Duodenal mucosa (tissue), 2 donors: ENCODE data around the gene MAEA.
A peak's percentile ranks its signal among the peaks of the same experiment; 100 is the strongest.

Source experiments
- H3K27ac ChIP-seq: one replicate; pipeline ENCODE4 v1.7.0; 2013; ENCODE audit warnings: low read depth, low read length
- H3K27me3 ChIP-seq, 2 donors: one replicate each; pipeline ENCODE4 v1.7.0; 2013; ENCODE audit warnings: low read length in 2 of 2, control low read depth in 1 of 2; ENCODE audit not compliant: insufficient read depth in 2 of 2, control insufficient read depth in 1 of 2
- H3K36me3 ChIP-seq, 2 donors: one replicate each; pipeline ENCODE4 v1.7.0; 2013; ENCODE audit warnings: low read length in 2 of 2, control low read depth in 1 of 2; ENCODE audit not compliant: insufficient read depth in 2 of 2, control insufficient read depth in 1 of 2
- H3K4me1 ChIP-seq, 2 donors: one replicate each; pipeline ENCODE4 v1.7.0; 2013; ENCODE audit warnings: low read length in 2 of 2, control low read depth in 1 of 2; ENCODE audit not compliant: insufficient read depth in 2 of 2, control insufficient read depth in 1 of 2
- H3K4me3 ChIP-seq, 2 donors: one replicate each; pipeline ENCODE4 v1.7.0; 2013; ENCODE audit warnings: low read length in 2 of 2, low read depth in 1 of 2
- H3K9ac ChIP-seq, 2 donors: one replicate each; pipeline ENCODE4 v1.7.0; 2013; ENCODE audit warnings: low read length in 2 of 2, low read depth in 1 of 2
- H3K9me3 ChIP-seq, 2 donors: one replicate each; pipeline ENCODE4 v1.7.0; 2013; ENCODE audit warnings: low read length in 2 of 2, control low read depth in 1 of 2; ENCODE audit not compliant: control insufficient read depth in 1 of 2

Gene MAEA

DNA sequence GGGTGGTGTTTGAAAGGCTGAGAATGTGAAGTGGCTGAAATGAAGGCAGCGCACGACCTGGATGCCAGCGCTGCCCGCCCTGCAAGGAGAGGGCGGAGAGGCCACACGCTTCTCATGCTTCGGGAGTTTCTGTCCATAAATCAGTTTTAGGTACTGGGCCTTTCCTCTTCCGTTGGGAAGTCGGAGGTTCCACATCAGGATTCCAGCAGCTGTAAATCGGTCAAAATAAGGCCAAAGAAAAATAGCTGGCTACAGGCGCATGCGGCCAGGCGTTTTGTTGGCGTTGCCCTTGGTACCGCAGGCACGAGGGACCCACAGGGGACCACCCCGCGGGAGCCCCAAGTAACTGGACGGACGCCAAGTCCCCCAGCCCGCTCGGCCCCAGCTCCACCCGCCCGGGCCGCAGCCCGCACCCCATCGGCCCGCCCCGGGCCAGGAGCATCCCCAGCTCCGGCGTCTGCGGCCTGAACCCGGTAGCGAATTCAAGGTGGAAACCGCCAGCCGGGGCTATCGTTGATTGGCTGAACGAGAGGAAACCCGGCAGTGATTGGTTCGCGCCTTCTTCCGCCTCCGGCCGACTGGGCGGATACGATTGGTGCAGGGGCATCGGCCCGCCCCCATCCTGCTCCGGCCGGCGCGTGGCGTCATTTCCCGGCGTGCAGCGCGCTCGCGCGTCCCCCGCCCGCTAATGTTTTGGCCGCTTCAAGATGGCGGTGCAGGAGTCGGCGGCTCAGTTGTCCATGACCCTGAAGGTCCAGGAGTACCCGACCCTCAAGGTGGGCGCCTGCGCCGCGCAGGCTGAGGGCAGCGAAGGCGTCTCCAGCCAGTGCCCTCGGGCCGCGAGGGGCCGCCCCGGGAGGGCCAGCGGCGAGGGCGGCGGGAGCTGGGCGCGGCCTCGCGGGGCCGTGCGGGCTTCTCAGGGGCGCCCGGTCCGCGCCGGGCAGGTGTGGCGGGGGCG lies at the start of gene MAEA:
Gene MAEA, plus strand, starts transcription at position 685 of the 958 bp plus-strand sequence. Its CDS starts 23 bp downstream, at position 708.
- Histone ChIP-seq H3K27me3 (no peaks in the 10 kb centered on the region), H3K36me3 (peaks cover 0 to 7% of the 10 kb centered on the region in 2 donors), H3K4me1 (peaks cover 22 to 39% of the 10 kb centered on the region in 2 donors), H3K9ac (peak within 1 kb of the TSS; percentile 95 to 99), H3K9me3 (peaks cover 0 to 3% of the 10 kb centered on the region in 2 donors), H3K4me3 (peak within 1 kb of the TSS; percentile 91 to 99), H3K27ac (peak within 1 kb of the TSS; percentile 82)

DNA sequence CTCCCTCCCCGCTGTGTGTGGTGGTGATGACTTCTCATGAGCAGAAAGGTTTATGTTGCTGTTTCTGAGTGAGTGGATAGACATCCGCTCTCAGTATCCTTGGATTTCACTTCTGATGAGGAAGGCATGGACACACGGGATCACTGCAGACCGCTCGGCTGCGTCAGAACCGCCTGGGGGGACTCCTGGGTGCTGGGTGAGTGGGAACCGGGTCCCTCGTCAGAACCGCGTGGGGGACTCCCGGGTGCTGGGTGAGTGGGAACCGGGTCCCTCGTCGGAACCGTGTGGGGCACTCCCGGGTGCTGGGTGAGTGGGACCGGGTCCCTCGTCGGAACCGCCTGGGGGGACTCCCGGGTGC lies 49.8 kb upstream of the MAEA start:
- H3K4me1 ChIP-seq: peaks cover 41 to 43% of the 10 kb centered on the region in 2 donors
- H3K4me3 ChIP-seq: no peak overlapping the region
- no peak overlapping the region for H3K27ac ChIP-seq
- H3K36me3 ChIP-seq: peaks cover 17 to 53% of the 10 kb centered on the region in 2 donors
- H3K9me3 ChIP-seq: no peaks in the 10 kb centered on the region
- no peaks in the 10 kb centered on the region for H3K27me3 ChIP-seq
- H3K9ac ChIP-seq: no peak overlapping the region

GRCh38 chr4:1240721-1241465 lies 48.8 kb upstream of the MAEA start:
- peaks cover 7 to 44% of the 10 kb centered on the region in 2 donors for H3K36me3 ChIP-seq
- H3K4me3 ChIP-seq: no peak overlapping the region
- no peak overlapping the region for H3K27ac ChIP-seq
- H3K9me3 ChIP-seq: no peaks in the 10 kb centered on the region
- no peak overlapping the region for H3K9ac ChIP-seq
- no peaks in the 10 kb centered on the region for H3K27me3 ChIP-seq
- peaks cover 49 to 52% of the 10 kb centered on the region in 2 donors for H3K4me1 ChIP-seq

- no peak overlapping the region for H3K4me3 ChIP-seq
- H3K9ac ChIP-seq: no peak overlapping the region
- H3K27ac ChIP-seq: no peak overlapping the region
- peaks cover 55 to 58% of the 10 kb centered on the region in 2 donors for H3K4me1 ChIP-seq
- no peaks in the 10 kb centered on the region for H3K27me3 ChIP-seq
- H3K36me3 ChIP-seq: peaks cover 4 to 40% of the 10 kb centered on the region in 2 donors
- no peaks in the 10 kb centered on the region for H3K9me3 ChIP-seq
Measured at GRCh38 chr4:1241466-1241935, 48.2 kb upstream of the MAEA start.

- H3K4me1 ChIP-seq: peaks cover 60 to 63% of the 10 kb centered on the region in 2 donors
- H3K27ac ChIP-seq: no peak overlapping the region
- peaks cover 4 to 35% of the 10 kb centered on the region in 2 donors for H3K36me3 ChIP-seq
- H3K27me3 ChIP-seq: no peaks in the 10 kb centered on the region
- no peak overlapping the region for H3K9ac ChIP-seq
- no peaks in the 10 kb centered on the region for H3K9me3 ChIP-seq
- H3K4me3 ChIP-seq: no peak overlapping the region
Measured at GRCh38 chr4:1241936-1242505, 47.7 kb upstream of the MAEA start.

DNA sequence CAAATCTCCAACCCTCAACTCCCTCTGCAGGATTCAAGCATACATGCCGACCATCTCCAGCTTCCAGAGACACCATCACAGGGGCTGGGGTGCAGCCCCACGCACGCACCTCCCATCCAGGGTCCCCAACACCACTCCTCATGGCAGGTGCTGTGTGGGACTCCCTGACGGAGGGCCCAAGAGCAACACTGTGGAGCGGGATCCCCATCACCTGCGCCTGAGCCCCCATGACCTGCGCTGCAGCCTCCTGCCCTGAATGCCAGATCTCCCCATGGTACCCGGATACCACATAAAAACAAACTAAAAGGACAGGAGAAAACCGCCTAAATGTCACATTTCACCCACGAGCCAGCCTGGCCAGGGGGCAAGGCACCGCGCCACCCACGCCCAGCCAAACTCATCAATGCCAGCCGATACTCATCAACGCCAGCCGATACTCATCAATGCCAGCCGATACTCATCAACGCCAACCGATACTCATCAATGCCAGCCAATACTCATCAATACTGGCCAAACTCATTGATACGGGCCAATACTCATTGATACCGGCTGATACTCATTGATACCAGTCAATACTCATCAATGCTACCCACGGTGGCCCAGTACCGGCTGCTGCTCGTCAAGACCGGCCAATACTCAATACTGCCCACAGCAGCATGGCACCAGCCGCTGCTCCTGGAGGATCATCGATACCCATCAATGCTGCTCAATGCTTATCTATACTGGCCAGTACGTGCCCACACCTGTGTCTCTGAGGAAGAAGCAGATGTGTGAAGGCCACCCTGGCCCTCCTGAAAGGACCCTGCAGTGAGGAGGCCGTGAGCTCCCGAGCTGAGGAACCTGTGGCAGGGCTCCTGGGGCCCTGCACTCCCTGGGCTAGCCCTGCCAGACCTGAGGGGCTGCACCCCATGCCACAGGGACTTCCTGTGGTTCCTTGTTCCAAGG lies 46.9 kb upstream of the MAEA start:
- H3K4me3 ChIP-seq: no peak overlapping the region
- no peak overlapping the region for H3K27ac ChIP-seq

GRCh38 chr4:1243451-1244080 lies 46.1 kb upstream of the MAEA start:
- Histone ChIP-seq H3K27ac (no peak overlapping the region), H3K4me3 (no peak overlapping the region), H3K9ac (no peak overlapping the region), H3K36me3 (peaks cover 4 to 20% of the 10 kb centered on the region in 2 donors), H3K9me3 (no peaks in the 10 kb centered on the region), H3K4me1 (peaks cover 64 to 68% of the 10 kb centered on the region in 2 donors), H3K27me3 (no peaks in the 10 kb centered on the region)

More for the DNA sequence above, 46.9 kb upstream of the MAEA start:
- Histone ChIP-seq H3K9ac (no peak overlapping the region), H3K36me3 (peaks cover 4 to 28% of the 10 kb centered on the region in 2 donors), H3K4me1 (peaks cover 64 to 68% of the 10 kb centered on the region in 2 donors), H3K27me3 (no peaks in the 10 kb centered on the region), H3K9me3 (no peaks in the 10 kb centered on the region)

DNA sequence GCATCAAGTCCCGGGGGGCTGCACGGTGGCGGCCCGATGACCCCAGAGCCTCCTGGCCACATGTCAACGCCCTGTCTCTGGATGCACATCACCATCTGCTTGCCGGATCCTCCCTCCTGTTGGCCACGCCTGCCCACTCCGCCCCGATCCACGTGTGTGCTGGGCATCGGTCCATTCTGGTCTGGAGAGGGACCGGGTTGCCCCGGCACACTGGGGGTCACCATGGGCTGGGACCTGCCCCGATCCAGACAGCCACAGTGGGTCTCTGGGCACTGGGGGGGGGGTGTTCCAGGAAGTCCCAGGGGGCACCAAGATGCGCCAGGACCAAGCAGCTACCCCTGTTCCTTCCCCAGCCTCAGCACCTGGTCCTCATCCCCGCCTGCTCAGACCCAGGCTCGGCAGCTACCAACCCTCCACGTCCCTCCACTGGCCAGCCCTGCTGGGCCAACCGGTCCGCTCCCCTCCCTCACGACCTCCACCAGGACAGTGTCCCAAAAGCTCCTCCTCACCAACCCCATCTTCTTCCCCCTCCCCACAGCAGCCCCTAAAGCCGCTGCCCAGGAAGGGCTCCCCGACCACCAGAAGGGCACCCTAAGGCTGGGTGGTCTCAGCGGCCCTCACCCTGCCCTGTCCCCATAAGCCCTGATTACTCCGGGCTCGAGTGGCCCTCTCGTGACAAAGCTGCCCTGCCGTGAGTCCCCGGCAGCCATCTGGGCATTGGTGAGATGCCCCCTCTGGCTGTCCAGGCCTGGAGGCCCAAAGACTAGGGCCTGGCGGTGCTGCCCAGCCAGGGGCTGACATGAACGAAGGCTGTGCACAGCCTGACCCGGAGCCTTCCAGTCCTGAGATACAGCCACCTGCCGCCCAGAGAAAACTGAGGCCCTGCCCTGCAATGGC lies 45.4 kb upstream of the MAEA start:
- no peak overlapping the region for H3K27ac ChIP-seq
- no peaks in the 10 kb centered on the region for H3K27me3 ChIP-seq
- H3K9me3 ChIP-seq: no peaks in the 10 kb centered on the region
- no peak overlapping the region for H3K4me3 ChIP-seq
- H3K9ac ChIP-seq: no peak overlapping the region
- H3K36me3 ChIP-seq: peaks cover 4 to 16% of the 10 kb centered on the region in 2 donors
- peaks cover 64 to 68% of the 10 kb centered on the region in 2 donors for H3K4me1 ChIP-seq
